RWPE2 (cell line): Measurements from ENCODE around the gene SREBF2.

Experiments used
- ATAC-seq: fragments of 200-7000 bp; cut with Tn5 transposase; 3 replicates; pipeline ENCODE4 v1.9.1; 2021; ENCODE audit warnings: low read depth
- DNase-seq: peaks from one replicate; pipeline ENCODE4 v3.0.0-alpha.2; 2020; ENCODE audit warnings: low spot score
- H3K27ac ChIP-seq: fragments of 450-650 bp; 2 replicates; pipeline ENCODE4 v1.5.1; 2017; ENCODE audit warnings: mild to moderate bottlenecking; ENCODE audit not compliant: poor library complexity, severe bottlenecking
- H3K27me3 ChIP-seq: fragments of 250-450 bp; sonication (Bioruptor Pico); 2 replicates; pipeline ENCODE4 v1.5.1; 2021; ENCODE audit warnings: mild to moderate bottlenecking, moderate library complexity; ENCODE audit not compliant: insufficient read depth, poor library complexity, severe bottlenecking
- H3K36me3 ChIP-seq: fragments of 250-450 bp; sonication (Bioruptor Pico); 2 replicates; pipeline ENCODE4 v1.5.1; 2020; ENCODE audit warnings: low read depth, mild to moderate bottlenecking, moderate library complexity
- H3K4me1 ChIP-seq: fragments of 250-450 bp; sonication (Bioruptor Pico); 2 replicates; pipeline ENCODE4 v1.5.1; 2021; ENCODE audit warnings: mild to moderate bottlenecking, moderate library complexity; ENCODE audit not compliant: insufficient read depth, poor library complexity, severe bottlenecking
- H3K4me3 ChIP-seq: fragments of 250-450 bp; sonication (Bioruptor Pico); 2 replicates; pipeline ENCODE4 v1.5.1; 2021; ENCODE audit warnings: mild to moderate bottlenecking, moderate library complexity; ENCODE audit not compliant: severe bottlenecking
- H3K9me3 ChIP-seq: fragments of 250-450 bp; sonication (Bioruptor Pico); 2 replicates; pipeline ENCODE4 v1.5.1; 2021; ENCODE audit warnings: mild to moderate bottlenecking, moderate library complexity; ENCODE audit not compliant: severe bottlenecking
- CTCF ChIP-seq: fragments of 450-650 bp; IDR thresholded peaks from one replicate; pipeline ENCODE4 v1.5.1; 2017; ENCODE audit warnings: mild to moderate bottlenecking, moderate library complexity; ENCODE audit not compliant: poor library complexity, severe bottlenecking

Gene SREBF2

GRCh38 chr22:41874090-41874489, 41.2 kb downstream of the SREBF2 start:
- H3K9me3 ChIP-seq = no peaks in the 10 kb centered on the region
- H3K36me3 ChIP-seq = peaks cover 100% of the 10 kb centered on the region
- DNase-seq = no peak
- no peak overlapping the region for H3K4me3 ChIP-seq
- no peaks in the 10 kb centered on the region for H3K27me3 ChIP-seq
- no peaks in the 10 kb centered on the region for H3K4me1 ChIP-seq
- no peak for ATAC-seq
- no peak overlapping the region for H3K27ac ChIP-seq
- TF ChIP-seq CTCF = no peak

GRCh38 chr22:41875531-41876270, 42.8 kb downstream of the SREBF2 start:
- no peaks in the 10 kb centered on the region for H3K9me3 ChIP-seq
- no peak for DNase-seq
- no peak for ATAC-seq
- H3K4me3 ChIP-seq = no peak overlapping the region
- H3K27ac ChIP-seq = no peak overlapping the region
- no peaks in the 10 kb centered on the region for H3K4me1 ChIP-seq
- H3K27me3 ChIP-seq = no peaks in the 10 kb centered on the region
- H3K36me3 ChIP-seq = peaks cover 99% of the 10 kb centered on the region
- TF ChIP-seq CTCF = no peak

- Histone ChIP-seq H3K27ac (no peak overlapping the region), H3K36me3 (peaks cover 99% of the 10 kb centered on the region), H3K4me3 (no peak overlapping the region), H3K27me3 (no peaks in the 10 kb centered on the region), H3K9me3 (no peaks in the 10 kb centered on the region), H3K4me1 (no peaks in the 10 kb centered on the region)
- no peak for ATAC-seq
- no peak for TF ChIP-seq CTCF
- no peak for DNase-seq
These were observed 43.4 kb downstream of the SREBF2 start for GRCh38 chr22:41876275-41876674.

GRCh38 chr22:41876675-41877074, 43.8 kb downstream of the SREBF2 start:
- Histone ChIP-seq H3K9me3 (no peaks in the 10 kb centered on the region), H3K36me3 (peaks cover 99% of the 10 kb centered on the region), H3K27me3 (no peaks in the 10 kb centered on the region), H3K4me3 (no peak overlapping the region), H3K27ac (no peak overlapping the region), H3K4me1 (no peaks in the 10 kb centered on the region)
- ATAC-seq (no peak), DNase-seq (no peak)
- TF ChIP-seq CTCF = no peak

- Histone ChIP-seq H3K27ac (no peak overlapping the region), H3K27me3 (no peaks in the 10 kb centered on the region), H3K4me3 (no peak overlapping the region), H3K4me1 (no peaks in the 10 kb centered on the region), H3K36me3 (peaks cover 99% of the 10 kb centered on the region), H3K9me3 (no peaks in the 10 kb centered on the region)
- no peak for TF ChIP-seq CTCF
- no peak for ATAC-seq
- DNase-seq = no peak
These were observed 47.7 kb downstream of the SREBF2 start for GRCh38 chr22:41880653-41881052.
